Activated CD4-positive, alpha-beta memory T cell treated with anti-CD3 and anti-CD28 coated beads, Interleukin-2, amount 10 ng/mL, durations not matched to agents 7 days and 5 days (primary cell): ENCODE results near the gene PDE11A. TPM values are rescaled to one million over a fixed set of nuclear protein-coding genes. Genes with fewer than 3 reads are reported as not detected.

ENCODE experiments used
- CTCF ChIA-PET: fragments of 350-600 bp; sonication (Branson Sonifier 250); formaldehyde crosslinking; loops from one replicate; lab custom pipeline; 2021; ENCODE audit warnings: antibody characterized with exemption, inconsistent platforms; lab: Charles Lee
- POLR2A ChIA-PET: fragments of 350-600 bp; sonication (Branson Sonifier 250); formaldehyde crosslinking; loops from one replicate; lab custom pipeline; 2021; ENCODE audit warnings: antibody characterized with exemption; lab: Charles Lee
- DNase-seq: peaks from one replicate; pipeline ENCODE4 v3.0.0-alpha.2; 2020
- H3K27ac Mint-ChIP-seq: one replicate; pipeline ENCODE4 v1.8.0; 2021; ENCODE audit warnings: mild to moderate bottlenecking, mixed read lengths
- H3K27me3 Mint-ChIP-seq: one replicate; pipeline ENCODE4 v1.8.0; 2021; ENCODE audit warnings: mixed read lengths
- H3K36me3 Mint-ChIP-seq: one replicate; pipeline ENCODE4 v1.8.0; 2021; ENCODE audit warnings: low read depth, mixed read lengths
- H3K4me1 Mint-ChIP-seq: one replicate; pipeline ENCODE4 v1.8.0; 2021; ENCODE audit warnings: mixed read lengths
- H3K4me3 Mint-ChIP-seq: one replicate; pipeline ENCODE4 v1.8.0; 2021; ENCODE audit warnings: mild to moderate bottlenecking, mixed read lengths
- H3K9me3 Mint-ChIP-seq: one replicate; pipeline ENCODE4 v1.8.0; 2021; ENCODE audit warnings: mixed read lengths
- total RNA-seq, 2 experiments: library from RNA; stranded (reverse); gene quantifications; one replicate each; pipeline ENCODE4 v1.2.3, GENCODE V29; 2021

Gene PDE11A
- total RNA-seq, 2 experiments from 2014 or later = not detected

DNA sequence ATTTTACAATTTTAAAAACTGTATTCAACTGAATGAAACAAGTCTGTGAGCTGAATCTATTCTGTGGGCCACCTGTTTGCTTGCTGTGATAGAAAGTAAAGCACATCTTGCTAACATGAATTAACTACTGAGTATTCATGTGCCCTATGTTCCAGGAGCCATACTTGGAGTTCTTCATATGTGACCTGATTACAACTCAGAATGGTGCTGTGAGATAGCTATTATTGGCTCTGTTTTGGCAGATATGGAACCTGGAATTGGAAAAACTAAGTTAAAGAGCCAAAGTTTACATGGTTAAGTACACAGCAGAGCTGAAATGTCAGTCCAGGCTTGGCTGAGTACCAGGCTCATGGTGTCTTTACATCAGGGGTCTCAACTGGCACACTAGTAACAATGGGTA, 426.3 kb downstream of the PDE11A start:
- Mint-ChIP-seq H3K4me3 (no peak overlapping the region), H3K27me3 (peaks cover 11% of the 10 kb centered on the region), H3K4me1 (no peaks in the 10 kb centered on the region), H3K36me3 (no peaks in the 10 kb centered on the region), H3K27ac (no peak overlapping the region), H3K9me3 (no peaks in the 10 kb centered on the region)
- POLR2A ChIA-PET = no interaction called here
- no peak for DNase-seq
- CTCF ChIA-PET = interaction anchor here (1.0 kb wide), 1 partner anchor 14 kb away, joined by 3 read pairs; no protein-coding TSS in a partner anchor

DNA sequence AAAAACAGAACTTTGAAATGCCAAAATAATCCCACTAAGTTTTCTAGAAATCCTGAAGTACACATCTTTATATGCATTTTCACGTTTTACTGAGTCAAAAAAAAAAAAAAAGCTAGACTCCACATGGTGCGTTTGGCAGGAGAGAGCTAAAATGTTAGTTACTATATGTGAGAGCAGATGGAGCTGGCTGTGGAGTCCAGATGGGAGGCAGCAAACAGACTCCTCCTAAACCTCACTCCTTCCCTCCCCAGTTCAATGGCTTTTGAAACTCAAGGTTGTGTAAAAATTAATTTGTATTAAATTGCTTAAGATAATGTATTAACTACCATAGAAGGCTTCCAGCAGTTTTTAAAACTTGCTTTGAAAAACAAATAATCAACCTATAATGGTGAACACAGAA, 431.2 kb downstream of the PDE11A start:
- H3K27me3 Mint-ChIP-seq = peaks cover 8% of the 10 kb centered on the region
- H3K36me3 Mint-ChIP-seq = no peaks in the 10 kb centered on the region
- no peak overlapping the region for H3K27ac Mint-ChIP-seq
- CTCF ChIA-PET = interaction anchor here (1.4 kb wide), 1 partner anchor 14 kb away, joined by 3 read pairs; no protein-coding TSS in a partner anchor
- no peaks in the 10 kb centered on the region for H3K9me3 Mint-ChIP-seq
- no peaks in the 10 kb centered on the region for H3K4me1 Mint-ChIP-seq
- POLR2A ChIA-PET = no interaction called here
- H3K4me3 Mint-ChIP-seq = no peak overlapping the region
- DNase-seq = no peak

DNA sequence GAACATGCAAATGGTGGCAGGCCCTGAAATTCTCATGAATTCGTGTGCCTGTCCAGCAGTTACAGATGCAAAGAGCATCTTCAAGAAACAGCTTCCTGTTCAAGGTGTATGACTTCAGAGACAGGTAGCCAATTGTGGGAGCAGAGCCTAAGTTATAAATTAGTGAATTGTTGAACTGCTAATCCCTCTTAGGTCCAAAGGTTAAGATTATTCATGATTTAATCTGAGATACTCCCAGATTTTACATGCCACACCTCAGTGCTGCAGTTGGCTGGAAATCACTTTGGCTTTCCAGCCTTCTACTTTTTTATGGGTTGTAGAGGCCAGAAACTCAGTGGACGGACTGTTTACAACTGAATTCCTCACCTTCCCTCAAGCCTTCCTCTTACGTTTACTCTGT, 432.2 kb downstream of the PDE11A start:
- no peak for DNase-seq
- Mint-ChIP-seq H3K9me3 (no peaks in the 10 kb centered on the region), H3K27me3 (peaks cover 8% of the 10 kb centered on the region), H3K36me3 (no peaks in the 10 kb centered on the region), H3K4me3 (no peak overlapping the region), H3K27ac (no peak overlapping the region), H3K4me1 (no peaks in the 10 kb centered on the region)
- CTCF ChIA-PET = no interaction called here
- POLR2A ChIA-PET = no interaction called here

DNA sequence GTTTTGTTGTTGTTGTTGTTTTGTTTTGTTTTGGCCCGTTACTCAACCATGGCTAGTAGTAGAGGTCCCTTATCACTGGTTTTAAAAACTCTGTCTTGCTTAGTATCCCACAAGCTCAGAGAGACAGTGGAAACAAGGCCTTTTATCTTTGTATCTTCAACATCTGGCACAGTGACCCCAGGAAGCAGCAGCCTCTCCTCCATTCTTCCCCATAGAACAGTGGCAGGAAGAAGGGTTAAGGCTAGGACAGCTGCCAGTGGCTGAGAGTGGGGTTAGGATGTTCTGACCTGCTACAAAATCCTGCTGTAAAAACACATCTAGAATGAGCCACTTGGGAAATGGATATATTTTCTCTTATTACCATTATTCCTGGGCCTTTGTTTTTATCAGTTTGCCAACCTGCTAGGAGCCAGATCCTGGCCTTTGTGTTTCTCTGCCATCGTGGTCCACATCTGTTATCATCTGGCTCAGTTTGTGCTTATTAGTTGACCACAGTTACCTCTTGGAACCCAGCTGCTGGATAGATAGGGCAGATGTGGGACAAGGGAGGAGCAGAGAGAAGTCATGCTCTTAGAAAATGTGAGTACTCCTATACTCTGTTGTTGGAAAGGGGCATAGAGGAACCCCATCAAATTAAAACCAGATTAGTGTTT, 433.2 kb downstream of the PDE11A start:
- CTCF ChIA-PET = no interaction called here
- no peaks in the 10 kb centered on the region for H3K9me3 Mint-ChIP-seq
- H3K4me1 Mint-ChIP-seq = no peaks in the 10 kb centered on the region
- H3K27ac Mint-ChIP-seq = no peak overlapping the region
- H3K4me3 Mint-ChIP-seq = no peak overlapping the region
- POLR2A ChIA-PET = no interaction called here
- no peak for DNase-seq
- no peaks in the 10 kb centered on the region for H3K36me3 Mint-ChIP-seq
- peaks cover 8% of the 10 kb centered on the region for H3K27me3 Mint-ChIP-seq

DNA sequence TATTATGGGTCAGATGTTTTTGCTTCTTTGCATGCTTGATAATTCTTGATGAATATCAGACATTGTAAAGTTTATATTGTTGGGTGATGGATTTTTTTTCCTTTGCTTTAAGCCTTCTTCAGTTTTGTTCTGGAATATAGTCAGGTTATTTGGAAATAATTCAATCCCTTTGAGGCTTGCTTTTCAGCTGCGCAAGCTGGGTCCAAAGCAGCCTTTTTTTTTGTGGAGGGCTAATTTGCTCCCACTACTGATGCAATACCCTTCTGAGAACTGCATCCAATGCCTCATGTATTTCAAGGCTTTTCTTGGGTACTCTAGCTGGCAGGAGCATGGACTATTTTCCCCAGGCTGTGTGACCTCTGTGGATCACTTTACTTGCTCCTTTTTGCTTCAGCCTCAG, 434.1 kb downstream of the PDE11A start:
- no peaks in the 10 kb centered on the region for H3K36me3 Mint-ChIP-seq
- no peak for DNase-seq
- H3K27me3 Mint-ChIP-seq = peaks cover 8% of the 10 kb centered on the region
- no peak overlapping the region for H3K27ac Mint-ChIP-seq
- ChIA-PET POLR2A (no interaction called here), CTCF (no interaction called here)
- H3K4me3 Mint-ChIP-seq = no peak overlapping the region
- no peaks in the 10 kb centered on the region for H3K9me3 Mint-ChIP-seq
- H3K4me1 Mint-ChIP-seq = no peaks in the 10 kb centered on the region

DNA sequence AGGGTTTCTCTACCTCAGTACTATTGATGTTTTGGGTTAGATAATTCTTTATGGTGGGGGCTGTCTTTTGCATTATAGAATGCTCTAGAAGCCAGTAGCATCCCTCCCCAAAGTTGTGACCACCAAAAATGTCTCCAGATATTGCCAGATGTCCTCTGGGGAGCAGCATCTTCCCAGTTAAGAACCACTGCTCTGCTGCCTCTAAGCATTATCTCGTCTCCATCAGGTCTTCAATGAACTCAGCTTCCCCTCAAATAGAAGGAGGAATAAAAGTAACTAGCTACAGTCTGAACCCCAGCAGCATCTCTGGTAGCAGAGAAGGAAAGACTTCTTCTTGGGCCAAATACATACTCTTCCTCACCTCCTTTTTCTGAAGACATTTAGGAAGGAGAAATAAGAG, 435.9 kb downstream of the PDE11A start:
- CTCF ChIA-PET = no interaction called here
- no peak overlapping the region for H3K27ac Mint-ChIP-seq
- POLR2A ChIA-PET = no interaction called here
- H3K4me3 Mint-ChIP-seq = no peak overlapping the region
- no peaks in the 10 kb centered on the region for H3K36me3 Mint-ChIP-seq
- H3K9me3 Mint-ChIP-seq = no peaks in the 10 kb centered on the region
- no peak for DNase-seq
- H3K27me3 Mint-ChIP-seq = peaks cover 7% of the 10 kb centered on the region
- H3K4me1 Mint-ChIP-seq = no peaks in the 10 kb centered on the region

DNA sequence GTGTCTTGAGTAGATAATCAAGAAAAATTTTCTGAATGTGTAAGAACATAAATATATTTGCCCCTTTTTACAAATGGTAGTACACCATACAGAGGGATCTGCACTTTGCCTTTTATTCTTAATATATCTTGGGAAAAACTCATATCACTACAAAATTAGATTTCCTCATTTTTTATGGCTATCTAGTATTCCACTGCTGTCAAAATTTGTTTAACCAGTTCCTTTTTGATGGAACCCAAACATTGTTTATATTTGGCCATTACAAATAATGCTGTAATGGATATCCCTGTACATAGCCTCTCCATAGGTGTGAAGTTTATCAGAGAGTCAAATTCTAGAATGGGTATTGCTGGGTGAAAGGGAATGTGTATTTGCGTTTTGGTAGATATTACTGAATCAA, 436.9 kb downstream of the PDE11A start:
- Mint-ChIP-seq H3K36me3 (no peaks in the 10 kb centered on the region), H3K4me1 (no peaks in the 10 kb centered on the region), H3K27me3 (peaks cover 2% of the 10 kb centered on the region), H3K9me3 (no peaks in the 10 kb centered on the region), H3K4me3 (no peak overlapping the region), H3K27ac (no peak overlapping the region)
- ChIA-PET POLR2A (no interaction called here), CTCF (no interaction called here)
- no peak for DNase-seq

DNA sequence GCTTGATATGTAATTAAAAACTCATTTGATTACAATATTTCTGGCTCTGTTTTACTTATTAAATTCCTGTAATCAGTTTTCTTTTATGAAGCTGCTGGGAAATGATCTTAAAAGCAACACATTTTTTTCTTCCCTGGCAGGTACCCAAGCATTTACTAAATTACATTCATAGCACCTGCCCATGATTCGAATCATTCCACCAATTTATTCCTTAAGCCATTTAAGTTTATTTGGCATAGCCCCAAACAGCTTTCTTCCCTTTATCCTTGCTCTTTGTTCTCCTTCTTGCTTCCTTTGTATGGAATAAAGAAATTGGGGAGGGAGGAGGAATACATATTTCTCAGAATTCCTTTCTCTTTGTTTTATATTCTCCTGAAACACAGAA, 438.7 kb downstream of the PDE11A start:
- Mint-ChIP-seq H3K4me3 (no peak overlapping the region), H3K9me3 (no peaks in the 10 kb centered on the region), H3K36me3 (no peaks in the 10 kb centered on the region), H3K4me1 (no peaks in the 10 kb centered on the region), H3K27ac (no peak overlapping the region), H3K27me3 (peaks cover 4% of the 10 kb centered on the region)
- CTCF ChIA-PET = no interaction called here
- POLR2A ChIA-PET = no interaction called here
- DNase-seq = no peak

DNA sequence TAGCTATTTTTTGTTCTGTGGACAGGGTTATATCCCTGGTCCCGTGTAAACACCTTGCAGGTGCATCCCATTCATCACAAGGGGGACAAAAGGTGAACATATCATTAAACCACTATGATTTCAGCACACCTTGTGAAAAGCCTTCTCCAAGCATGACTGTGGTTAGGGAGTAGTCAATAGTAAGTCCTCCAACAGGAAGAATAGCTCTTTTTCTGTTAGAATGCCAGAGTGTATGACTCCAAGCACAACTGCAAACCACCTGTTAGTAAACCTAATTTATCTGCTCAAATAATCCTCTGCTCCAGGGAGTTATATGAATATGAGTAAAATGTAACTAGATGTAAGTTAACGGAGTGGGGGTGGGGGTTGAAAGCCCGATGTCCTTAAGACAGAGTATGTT, 439.5 kb downstream of the PDE11A start:
- no peak for DNase-seq
- no peaks in the 10 kb centered on the region for H3K36me3 Mint-ChIP-seq
- no peaks in the 10 kb centered on the region for H3K9me3 Mint-ChIP-seq
- H3K4me3 Mint-ChIP-seq = no peak overlapping the region
- H3K27me3 Mint-ChIP-seq = peaks cover 5% of the 10 kb centered on the region
- POLR2A ChIA-PET = no interaction called here
- H3K27ac Mint-ChIP-seq = no peak overlapping the region
- CTCF ChIA-PET = no interaction called here
- H3K4me1 Mint-ChIP-seq = no peaks in the 10 kb centered on the region

DNA sequence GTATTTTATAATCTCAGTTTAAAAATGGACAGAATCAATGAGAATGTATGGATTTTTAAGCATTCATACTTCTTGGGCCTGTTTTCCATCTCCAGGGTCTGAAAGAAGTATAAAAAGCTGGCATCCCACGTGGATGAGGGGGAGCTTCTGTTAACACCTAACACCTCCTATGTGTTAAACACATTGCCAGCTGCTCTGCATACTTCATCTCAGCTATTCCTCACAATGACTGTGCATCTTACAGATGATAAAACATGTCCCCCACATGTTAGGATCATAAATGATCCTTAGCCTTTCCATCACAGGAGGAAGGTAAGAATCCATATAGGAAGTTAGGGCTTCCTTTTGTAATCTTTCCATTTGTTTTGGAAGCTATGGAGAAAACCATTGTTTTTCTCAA, 440.9 kb downstream of the PDE11A start:
- Mint-ChIP-seq H3K9me3 (no peaks in the 10 kb centered on the region), H3K27me3 (peaks cover 5% of the 10 kb centered on the region), H3K27ac (no peak overlapping the region), H3K4me1 (no peaks in the 10 kb centered on the region), H3K36me3 (no peaks in the 10 kb centered on the region), H3K4me3 (no peak overlapping the region)
- ChIA-PET CTCF (interaction anchor here (0.9 kb wide), 1 partner anchor 14 kb away, joined by 3 read pairs; no protein-coding TSS in a partner anchor), POLR2A (no interaction called here)
- DNase-seq = no peak

DNA sequence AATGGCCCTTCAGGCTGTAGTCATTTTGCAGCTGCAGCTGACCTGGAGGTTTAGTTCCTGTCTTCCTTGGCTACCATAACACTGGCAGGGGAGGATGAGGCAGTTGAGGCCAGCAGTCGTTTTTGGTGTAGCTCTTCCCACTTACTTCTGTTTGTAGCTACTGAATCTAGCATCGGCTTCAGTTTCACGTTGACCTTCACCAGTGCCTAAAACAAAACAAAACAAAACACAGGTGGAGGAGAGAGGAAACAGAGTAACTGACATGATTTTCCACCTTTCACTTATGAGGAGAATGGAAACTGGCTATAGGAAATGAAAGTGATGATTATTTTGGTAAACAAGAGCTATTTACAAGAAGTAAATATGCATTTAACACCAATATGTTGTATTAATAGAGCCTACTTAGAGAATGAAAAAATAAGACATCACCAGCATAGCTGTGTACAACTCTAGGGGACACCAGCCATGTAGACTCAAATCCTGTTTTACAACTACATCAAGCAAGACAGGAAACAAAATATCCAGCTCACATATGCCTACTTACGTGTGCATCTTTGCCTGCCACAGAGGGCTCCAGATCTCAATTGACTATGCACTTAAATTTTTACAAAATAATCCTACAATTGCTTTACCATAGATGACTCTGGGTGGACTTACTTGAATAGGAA, 443.1 kb downstream of the PDE11A start:
- no peaks in the 10 kb centered on the region for H3K36me3 Mint-ChIP-seq
- no peak for DNase-seq
- peaks cover 5% of the 10 kb centered on the region for H3K27me3 Mint-ChIP-seq
- ChIA-PET CTCF (interaction anchor here (1.6 kb wide), 1 partner anchor 94 kb away, joined by 3 read pairs; no protein-coding TSS in a partner anchor), POLR2A (no interaction called here)
- no peaks in the 10 kb centered on the region for H3K4me1 Mint-ChIP-seq
- no peaks in the 10 kb centered on the region for H3K9me3 Mint-ChIP-seq
- H3K4me3 Mint-ChIP-seq = no peak overlapping the region
- no peak overlapping the region for H3K27ac Mint-ChIP-seq

DNA sequence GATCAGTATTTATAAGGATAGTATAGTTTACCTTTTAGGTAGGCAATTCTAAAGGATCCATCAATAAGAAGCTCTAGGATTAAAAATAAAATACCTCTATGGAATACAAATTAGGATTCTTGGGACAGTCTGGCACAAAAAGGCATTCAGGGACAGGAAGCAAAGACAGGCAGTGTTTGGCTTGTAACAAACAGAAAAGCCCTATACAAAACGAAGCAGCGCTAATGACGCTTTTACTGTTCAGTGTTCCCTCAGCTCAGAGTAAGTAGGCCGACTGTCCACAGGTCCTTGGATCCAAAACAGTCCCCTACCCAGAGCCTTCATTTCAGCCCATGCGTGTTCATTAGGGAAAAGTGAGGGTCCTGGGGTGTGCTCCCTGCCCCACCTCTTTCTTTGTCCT, 443.7 kb downstream of the PDE11A start:
- Mint-ChIP-seq H3K27me3 (peaks cover 7% of the 10 kb centered on the region), H3K36me3 (no peaks in the 10 kb centered on the region), H3K27ac (no peak overlapping the region), H3K4me3 (no peak overlapping the region), H3K4me1 (no peaks in the 10 kb centered on the region), H3K9me3 (no peaks in the 10 kb centered on the region)
- DNase-seq = no peak
- CTCF ChIA-PET = no interaction called here
- POLR2A ChIA-PET = no interaction called here

DNA sequence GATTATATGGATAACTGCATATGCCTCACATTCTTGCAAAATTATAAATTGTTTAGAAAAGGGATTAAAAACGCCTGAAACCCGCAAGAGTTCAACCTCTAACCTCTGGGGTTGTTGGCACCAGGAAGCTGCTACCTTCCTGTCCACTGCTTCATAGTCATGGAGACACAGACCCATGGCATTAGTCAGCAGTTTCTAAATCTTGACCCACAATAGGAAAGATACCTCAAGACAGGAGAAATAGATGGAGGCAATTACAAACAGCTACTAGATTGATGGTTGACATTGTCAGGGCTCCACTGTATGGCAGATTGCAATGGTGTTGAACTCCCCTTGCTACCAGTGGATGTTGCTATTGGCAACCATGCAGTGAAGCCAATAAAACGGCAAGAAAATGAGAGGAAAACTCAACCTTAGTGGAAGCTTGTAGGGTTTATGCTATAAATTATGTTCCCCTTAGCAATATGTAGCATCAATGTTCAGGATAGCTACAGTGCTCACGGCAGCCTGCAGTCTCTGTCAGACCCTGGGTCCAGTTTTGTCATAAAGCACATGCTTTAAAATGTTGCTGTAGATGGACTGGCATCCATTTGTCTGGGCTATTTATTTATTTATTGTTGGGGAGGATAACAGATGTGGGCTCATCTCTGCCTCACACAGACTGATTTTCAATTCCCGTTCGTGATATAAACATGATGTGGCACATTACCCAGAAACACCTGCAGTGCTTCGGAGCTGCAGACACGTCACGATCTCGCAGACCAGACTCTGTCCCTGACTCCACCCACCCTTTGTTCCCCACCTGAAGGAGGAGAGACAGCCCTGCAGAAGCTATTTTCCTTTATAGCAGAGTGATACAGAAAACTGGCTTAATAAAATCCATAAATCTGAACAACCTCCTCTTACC, 446.6 kb downstream of the PDE11A start:
- POLR2A ChIA-PET = no interaction called here
- no peak overlapping the region for H3K27ac Mint-ChIP-seq
- no peak overlapping the region for H3K4me3 Mint-ChIP-seq

More for the DNA sequence above, 446.6 kb downstream of the PDE11A start:
- no peaks in the 10 kb centered on the region for H3K4me1 Mint-ChIP-seq
- H3K36me3 Mint-ChIP-seq = no peaks in the 10 kb centered on the region
- no peak for DNase-seq
- H3K9me3 Mint-ChIP-seq = no peaks in the 10 kb centered on the region
- CTCF ChIA-PET = no interaction called here
- peaks cover 8% of the 10 kb centered on the region for H3K27me3 Mint-ChIP-seq
